GM21447 (cell line): ENCODE measurements around the gene ATP6AP1.
"Not testable (repeated sequence)": the region's sequence is repeated elsewhere in the genome, so short reads cannot be mapped to it uniquely, and the experiment has no call there.

Experiments
- ATAC-seq: cut with Tn5 transposase; IDR thresholded peaks from one replicate; pipeline ENCODE4 v1.9.1; 2021; ENCODE audit not compliant: unreplicated experiment

The ATP6AP1 gene

GRCh38 chrX:154428176-154429171 lies at the start of gene ATP6AP1:
Gene ATP6AP1, plus strand, starts transcription at chrX:154428677. Its CDS starts 16 bp downstream, at chrX:154428693.
- peak; percentile 97 for ATAC-seq

- ATAC-seq = peak; percentile 77
Measured at GRCh38 chrX:154378799-154379568, 49.5 kb upstream of the ATP6AP1 start, which contains the start of gene EMD. Gene EMD, plus strand, starts transcription at chrX:154379295. Its CDS starts 190 bp downstream, at chrX:154379485.

GRCh38 chrX:154379569-154379951 lies 48.9 kb upstream of the ATP6AP1 start:
- ATAC-seq = no peak

- ATAC-seq = no peak
Measured at GRCh38 chrX:154380153-154380552, 48.3 kb upstream of the ATP6AP1 start.

- ATAC-seq = no peak
Measured at GRCh38 chrX:154380787-154381186, 47.7 kb upstream of the ATP6AP1 start.

GRCh38 chrX:154381271-154381670 lies 47.2 kb upstream of the ATP6AP1 start:
- no peak for ATAC-seq

GRCh38 chrX:154382483-154383069 lies 45.9 kb upstream of the ATP6AP1 start:
- ATAC-seq = no peak

GRCh38 chrX:154383359-154384283 lies 44.9 kb upstream of the ATP6AP1 start:
- ATAC-seq = no peak

GRCh38 chrX:154384284-154384892 lies 44.1 kb upstream of the ATP6AP1 start:
- no peak for ATAC-seq

GRCh38 chrX:154388094-154388493 lies 40.4 kb upstream of the ATP6AP1 start:
- ATAC-seq = peak; percentile 30

- peak; percentile 23 for ATAC-seq
Measured at GRCh38 chrX:154388649-154389048, 39.8 kb upstream of the ATP6AP1 start.

- ATAC-seq = peak; percentile 65
Measured at GRCh38 chrX:154389812-154390747, 38.4 kb upstream of the ATP6AP1 start.

- ATAC-seq = not testable (repeated sequence)
Measured at GRCh38 chrX:154396363-154396762, 32.1 kb upstream of the ATP6AP1 start.

- peak; percentile 48 for ATAC-seq
Measured at GRCh38 chrX:154396973-154397887, 31.2 kb upstream of the ATP6AP1 start.

- ATAC-seq = peak; percentile 75
Measured at GRCh38 chrX:154397888-154398667, 30.4 kb upstream of the ATP6AP1 start, which contains the start of gene RPL10. Gene RPL10, plus strand, starts transcription at chrX:154398377. Its CDS starts 143 bp downstream, at chrX:154398520.

GRCh38 chrX:154398668-154399526 lies 29.6 kb upstream of the ATP6AP1 start:
- peak; percentile 35 for ATAC-seq
